MM.1S (cell line): ENCODE data around the gene RNF144B.

Experiments used
- DNase-seq: peaks from one replicate; pipeline ENCODE4 v3.0.0-alpha.2; 2015
- H2AFZ ChIP-seq: fragments of 300-600 bp; sonication (generic); 2 replicates; pipeline ENCODE4 v1.6.0; 2016; ENCODE audit warnings: antibody characterized with exemption, low read length
- H3F3A ChIP-seq: fragments of 300-600 bp; sonication (generic); 2 replicates; pipeline ENCODE4 v1.6.1; 2016; ENCODE audit warnings: mild to moderate bottlenecking, antibody characterized with exemption, low read length, moderate library complexity, mixed read lengths; ENCODE audit not compliant: insufficient read depth
- H3K27ac ChIP-seq: fragments of 300-600 bp; sonication (generic); 2 replicates; pipeline ENCODE4 v1.5.1; 2016; ENCODE audit warnings: mild to moderate bottlenecking, low read length
- H3K27me3 ChIP-seq: fragments of 300-600 bp; sonication (generic); replicated peaks from 2 replicates; pipeline ENCODE4 v1.6.0; 2016; ENCODE audit warnings: low read length; ENCODE audit not compliant: insufficient read depth
- H3K36me3 ChIP-seq: fragments of 300-600 bp; sonication (generic); replicated peaks from 2 replicates; pipeline ENCODE4 v1.6.1; 2016; ENCODE audit warnings: mild to moderate bottlenecking, low read length, mixed read lengths; ENCODE audit not compliant: insufficient read depth
- H3K4me1 ChIP-seq: fragments of 300-600 bp; sonication (generic); 2 replicates; pipeline ENCODE4 v1.6.1; 2016; ENCODE audit warnings: low read length, mixed read lengths
- H3K4me2 ChIP-seq: fragments of 300-600 bp; sonication (generic); 2 replicates; pipeline ENCODE4 v1.6.0; 2016; ENCODE audit warnings: low read depth, low read length
- H3K4me3 ChIP-seq: fragments of 300-600 bp; sonication (generic); 2 replicates; pipeline ENCODE4 v1.5.1; 2016; ENCODE audit warnings: low read length, mixed read lengths
- H3K79me2 ChIP-seq: fragments of 300-600 bp; sonication (generic); 2 replicates; pipeline ENCODE4 v1.6.1; 2016; ENCODE audit warnings: mixed run types, low read length, mixed read lengths
- H3K9ac ChIP-seq: fragments of 300-600 bp; sonication (generic); 2 replicates; pipeline ENCODE4 v1.6.1; 2016; ENCODE audit warnings: low read length, mixed read lengths
- H3K9me2 ChIP-seq: fragments of 300-600 bp; sonication (generic); replicated peaks from 2 replicates; pipeline ENCODE4 v1.6.1; 2016; ENCODE audit warnings: mild to moderate bottlenecking, low read length, mixed read lengths; ENCODE audit not compliant: insufficient read depth
- H3K9me3 ChIP-seq: fragments of 300-600 bp; sonication (generic); replicated peaks from 2 replicates; pipeline ENCODE4 v1.6.1; 2016; ENCODE audit warnings: mild to moderate bottlenecking, low read length, mixed read lengths; ENCODE audit not compliant: insufficient read depth
- H4K20me1 ChIP-seq: fragments of 300-600 bp; sonication (generic); 2 replicates; pipeline ENCODE4 v1.6.1; 2016; ENCODE audit warnings: mild to moderate bottlenecking, low read length, moderate library complexity, mixed read lengths; ENCODE audit not compliant: insufficient read depth
- CTCF ChIP-seq: fragments of 300-600 bp; sonication (generic); IDR thresholded peaks from 2 replicates; pipeline ENCODE4 v1.5.1; 2016; ENCODE audit warnings: antibody characterized with exemption, low read length, mixed read lengths
- EZH2 ChIP-seq: fragments of 300-600 bp; sonication (generic); optimal IDR thresholded peaks from 2 replicates; pipeline ENCODE3; 2017; ENCODE audit warnings: low read depth, mild to moderate bottlenecking, antibody characterized with exemption, low read length, mixed read lengths
- EZH2phosphoT487 ChIP-seq: fragments of 300-600 bp; sonication (generic); IDR thresholded peaks from 2 replicates; pipeline ENCODE4 v1.6.1; 2018; ENCODE audit warnings: antibody characterized with exemption, low read length

RNF144B gene

GRCh38 chr6:18446771-18447170 is 59.6 kb downstream of the RNF144B start:
- Histone ChIP-seq H4K20me1 (no peaks in the 10 kb centered on the region), H3K27me3 (no peaks in the 10 kb centered on the region), H3K4me2 (no peak overlapping the region), H3K9me3 (no peaks in the 10 kb centered on the region), H3K4me1 (no peaks in the 10 kb centered on the region), H3K4me3 (no peak overlapping the region), H3K79me2 (no peaks in the 10 kb centered on the region), H3K9ac (no peak overlapping the region), H3K9me2 (no peaks in the 10 kb centered on the region), H3F3A (no peaks in the 10 kb centered on the region), H3K27ac (no peak overlapping the region), H2AFZ (no peak overlapping the region), H3K36me3 (no peaks in the 10 kb centered on the region)
- TF ChIP-seq EZH2phosphoT487 = no peak
- TF ChIP-seq EZH2 = no peak
- no peak for DNase-seq

- Histone ChIP-seq H3K9me3 (no peaks in the 10 kb centered on the region), H3K36me3 (no peaks in the 10 kb centered on the region), H3K9me2 (no peaks in the 10 kb centered on the region), H3K4me1 (no peaks in the 10 kb centered on the region), H3K9ac (no peak overlapping the region), H3K4me2 (no peak overlapping the region), H4K20me1 (no peaks in the 10 kb centered on the region), H3K79me2 (no peaks in the 10 kb centered on the region), H3K4me3 (no peak overlapping the region), H3K27ac (no peak overlapping the region), H2AFZ (no peak overlapping the region), H3F3A (no peaks in the 10 kb centered on the region), H3K27me3 (no peaks in the 10 kb centered on the region)
- no peak for DNase-seq
- TF ChIP-seq EZH2phosphoT487 = no peak
- TF ChIP-seq CTCF = no peak
- no peak for TF ChIP-seq EZH2
Measured at GRCh38 chr6:18447552-18447951, 60.4 kb downstream of the RNF144B start.

GRCh38 chr6:18451756-18452155 is 64.6 kb downstream of the RNF144B start:
- Histone ChIP-seq H4K20me1 (no peaks in the 10 kb centered on the region), H3K79me2 (no peaks in the 10 kb centered on the region)
- no peak for TF ChIP-seq EZH2
- TF ChIP-seq EZH2phosphoT487 = no peak
- TF ChIP-seq CTCF = no peak

GRCh38 chr6:18454446-18454845 is 67.3 kb downstream of the RNF144B start:
- no peak overlapping the region for H3K4me3 ChIP-seq
- no peak overlapping the region for H2AFZ ChIP-seq
- no peak overlapping the region for H3K27ac ChIP-seq
- no peaks in the 10 kb centered on the region for H3K9me2 ChIP-seq
- no peak overlapping the region for H3K4me2 ChIP-seq
- no peaks in the 10 kb centered on the region for H3K27me3 ChIP-seq
- no peaks in the 10 kb centered on the region for H3K4me1 ChIP-seq
- no peaks in the 10 kb centered on the region for H3K9me3 ChIP-seq
- DNase-seq = no peak
- H4K20me1 ChIP-seq = no peaks in the 10 kb centered on the region
- no peak overlapping the region for H3K9ac ChIP-seq
- H3K36me3 ChIP-seq = no peaks in the 10 kb centered on the region
- H3K79me2 ChIP-seq = no peaks in the 10 kb centered on the region
- no peak for TF ChIP-seq EZH2
- TF ChIP-seq EZH2phosphoT487 = no peak
- no peak for TF ChIP-seq CTCF
- no peaks in the 10 kb centered on the region for H3F3A ChIP-seq

More at GRCh38 chr6:18451756-18452155, 64.6 kb downstream of the RNF144B start:
- no peak overlapping the region for H3K4me2 ChIP-seq
- no peaks in the 10 kb centered on the region for H3F3A ChIP-seq
- DNase-seq = no peak
- H3K27ac ChIP-seq = no peak overlapping the region
- H3K9me3 ChIP-seq = no peaks in the 10 kb centered on the region
- no peaks in the 10 kb centered on the region for H3K4me1 ChIP-seq
- H3K9ac ChIP-seq = no peak overlapping the region
- no peaks in the 10 kb centered on the region for H3K9me2 ChIP-seq
- no peaks in the 10 kb centered on the region for H3K36me3 ChIP-seq
- H3K4me3 ChIP-seq = no peak overlapping the region
- no peak overlapping the region for H2AFZ ChIP-seq
- H3K27me3 ChIP-seq = no peaks in the 10 kb centered on the region
